NCI-H2171 treated with DMSO at 0.1 percent for 48 hours (cell line): Measurements from ENCODE around the gene RGS8.

ENCODE experiments used
- DNase-seq: peaks from one replicate; lab custom pipeline; 2025; lab: John Stamatoyannopoulos, UW

RGS8 gene

DNA sequence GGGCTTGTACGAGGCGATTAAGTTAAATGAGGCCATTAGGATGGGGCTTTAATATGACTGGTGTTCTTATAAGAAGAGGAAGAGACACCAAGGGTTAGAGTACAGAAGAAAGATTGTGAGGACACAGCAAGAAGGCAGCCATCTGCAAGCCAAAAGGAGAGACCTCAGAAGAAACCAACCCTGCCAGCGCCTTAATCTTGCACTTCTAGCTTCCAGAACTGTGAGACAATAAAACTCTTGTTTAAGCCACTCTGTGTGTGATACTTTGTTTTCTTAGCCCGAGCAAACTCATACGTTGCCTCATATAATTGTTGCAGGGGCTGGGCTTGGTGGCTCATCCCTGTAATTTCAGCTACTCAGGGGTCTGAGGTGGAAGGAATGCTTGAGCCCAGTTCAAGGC is 46.6 kb downstream of the RGS8 start:
- no peak for DNase-seq

- DNase-seq: no peak
These were observed 48.5 kb downstream of the RGS8 start for GRCh38 chr1:182635871-182636270.
